Peyer's patch (tissue), 4 donors: ENCODE measurements around the gene MAP2K3. TPM values are rescaled to one million over a fixed set of nuclear protein-coding genes. Genes with fewer than 3 reads are reported as not detected.
"Not testable (repeated sequence)": the region's sequence is repeated elsewhere in the genome, so short reads cannot be mapped to it uniquely, and the experiment has no call there.

Experiments used
- DNase-seq, 3 donors: peaks; one replicate each; pipeline ENCODE4 v3.0.0-alpha.2; 2017 to 2019
- H3K27ac ChIP-seq, 4 donors: fragments of 200-600 bp; sonication (generic); one replicate each; pipeline ENCODE4 v1.5.1; 2016 to 2019
- H3K27me3 ChIP-seq, 2 donors: fragments of 200-600 bp; sonication (generic); one replicate each; pipeline ENCODE4 v1.5.1; 2019
- H3K36me3 ChIP-seq, 3 donors: fragments of 200-600 bp; sonication (generic); one replicate each; pipeline ENCODE4 v1.5.1; 2016 to 2019
- H3K4me1 ChIP-seq, 4 donors: fragments of 200-600 bp; sonication (generic); one replicate each; pipeline ENCODE4 v1.5.1; 2016 to 2019
- H3K4me3 ChIP-seq, 4 donors: fragments of 200-600 bp; sonication (generic); 1 replicate in 3 of 4; 2 replicates in 1 of 4; pipeline ENCODE4 v1.5.1; 2016 to 2019; ENCODE audit warnings: mild to moderate bottlenecking in 1 of 4
- H3K9me3 ChIP-seq, 4 donors: fragments of 200-600 bp; sonication (generic); one replicate each; pipeline ENCODE4 v1.5.1; 2016 to 2019; ENCODE audit warnings: mild to moderate bottlenecking in 1 of 4
- POLR2A ChIP-seq, 2 donors: fragments of 450-650 bp; IDR thresholded peaks; one replicate each; pipeline ENCODE4 v1.5.1; 2017; ENCODE audit warnings: antibody characterized with exemption in 2 of 2, mild to moderate bottlenecking in 2 of 2, moderate library complexity in 2 of 2
- total RNA-seq, 4 donors: library from RNA; depleted of rRNA; stranded (reverse); fragments of >200 nt; gene quantifications; one replicate each; pipeline ENCODE4 v1.1.0, GENCODE V29; 2016
- TF ChIP-seq, protein P1 (sequence below), 6 experiments: fragments of 450-650 bp in 4 of 6; fragments of 200-600 bp in 2 of 6; sonication (generic) in 1 of 6; IDR thresholded peaks; one replicate each; pipeline ENCODE4 v1.5.1; 2017 to 2019; ENCODE audit warnings: antibody characterized with exemption in 6 of 6, mild to moderate bottlenecking in 3 of 6, moderate library complexity in 1 of 6

Gene MAP2K3
- total RNA-seq, 4 donors from 2014 or later, result 54.5 to 133 (median 102) TPM

DNA sequence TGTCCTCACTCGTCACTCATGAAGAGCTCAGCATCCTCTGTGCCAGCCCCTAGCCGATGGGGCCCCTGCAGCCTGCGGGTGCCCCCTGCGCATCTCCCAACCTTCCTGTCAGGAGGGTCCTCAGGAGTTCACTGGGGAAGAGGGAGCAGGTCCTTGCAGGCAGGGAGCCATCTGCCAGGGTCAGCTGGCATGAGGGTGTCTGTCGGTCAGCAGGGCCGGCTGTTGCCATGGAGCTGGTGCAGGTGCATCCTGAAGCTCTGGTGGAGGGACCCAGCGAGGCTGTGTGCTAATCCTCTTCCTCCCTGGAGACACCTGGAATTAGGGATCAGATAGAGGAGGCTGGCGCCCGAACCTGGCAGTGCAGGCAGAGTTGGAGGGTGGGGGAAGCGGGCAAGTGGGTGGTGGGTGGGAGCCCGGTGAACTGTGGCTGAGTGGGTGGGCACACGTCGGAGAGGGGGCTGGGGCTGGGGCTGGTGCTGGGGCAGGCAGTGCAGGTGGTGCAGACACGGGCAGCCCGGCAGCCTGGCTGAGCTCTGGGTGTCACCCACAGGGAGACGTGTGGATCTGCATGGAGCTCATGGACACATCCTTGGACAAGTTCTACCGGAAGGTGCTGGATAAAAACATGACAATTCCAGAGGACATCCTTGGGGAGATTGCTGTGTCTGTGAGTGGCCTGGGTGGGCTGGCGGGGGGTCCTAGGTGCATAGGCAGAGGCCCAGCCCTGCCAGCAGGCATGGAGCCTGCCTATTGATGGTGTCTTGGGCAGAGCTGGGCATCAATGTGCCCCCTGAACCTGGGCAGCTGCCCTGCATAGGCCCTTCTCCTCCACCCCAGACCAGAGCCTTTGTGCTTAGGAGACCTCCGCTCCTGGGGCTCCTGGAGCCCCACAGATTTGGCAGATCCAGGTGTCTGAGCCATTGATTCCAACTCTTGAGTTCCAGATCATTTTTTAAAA, 17.4 kb downstream of the MAP2K3 start:
- Histone ChIP-seq H3K36me3 (peaks cover 0 to 89% (median 0%) of the 10 kb centered on the region in 3 donors), H3K4me3 (no peak overlapping the region), H3K4me1 (no peaks in the 10 kb centered on the region), H3K27me3 (no peaks in the 10 kb centered on the region), H3K27ac (no peak overlapping the region), H3K9me3 (no peaks in the 10 kb centered on the region)
- peak in 1 of 3 donors; percentile 50 for DNase-seq
- TF ChIP-seq POLR2A (IDR thresholded peaks at IDR 0.05), result no peak
- TF ChIP-seq, protein P1, sequence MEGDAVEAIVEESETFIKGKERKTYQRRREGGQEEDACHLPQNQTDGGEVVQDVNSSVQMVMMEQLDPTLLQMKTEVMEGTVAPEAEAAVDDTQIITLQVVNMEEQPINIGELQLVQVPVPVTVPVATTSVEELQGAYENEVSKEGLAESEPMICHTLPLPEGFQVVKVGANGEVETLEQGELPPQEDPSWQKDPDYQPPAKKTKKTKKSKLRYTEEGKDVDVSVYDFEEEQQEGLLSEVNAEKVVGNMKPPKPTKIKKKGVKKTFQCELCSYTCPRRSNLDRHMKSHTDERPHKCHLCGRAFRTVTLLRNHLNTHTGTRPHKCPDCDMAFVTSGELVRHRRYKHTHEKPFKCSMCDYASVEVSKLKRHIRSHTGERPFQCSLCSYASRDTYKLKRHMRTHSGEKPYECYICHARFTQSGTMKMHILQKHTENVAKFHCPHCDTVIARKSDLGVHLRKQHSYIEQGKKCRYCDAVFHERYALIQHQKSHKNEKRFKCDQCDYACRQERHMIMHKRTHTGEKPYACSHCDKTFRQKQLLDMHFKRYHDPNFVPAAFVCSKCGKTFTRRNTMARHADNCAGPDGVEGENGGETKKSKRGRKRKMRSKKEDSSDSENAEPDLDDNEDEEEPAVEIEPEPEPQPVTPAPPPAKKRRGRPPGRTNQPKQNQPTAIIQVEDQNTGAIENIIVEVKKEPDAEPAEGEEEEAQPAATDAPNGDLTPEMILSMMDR (IDR thresholded peaks at IDR 0.05), result no peak

DNA sequence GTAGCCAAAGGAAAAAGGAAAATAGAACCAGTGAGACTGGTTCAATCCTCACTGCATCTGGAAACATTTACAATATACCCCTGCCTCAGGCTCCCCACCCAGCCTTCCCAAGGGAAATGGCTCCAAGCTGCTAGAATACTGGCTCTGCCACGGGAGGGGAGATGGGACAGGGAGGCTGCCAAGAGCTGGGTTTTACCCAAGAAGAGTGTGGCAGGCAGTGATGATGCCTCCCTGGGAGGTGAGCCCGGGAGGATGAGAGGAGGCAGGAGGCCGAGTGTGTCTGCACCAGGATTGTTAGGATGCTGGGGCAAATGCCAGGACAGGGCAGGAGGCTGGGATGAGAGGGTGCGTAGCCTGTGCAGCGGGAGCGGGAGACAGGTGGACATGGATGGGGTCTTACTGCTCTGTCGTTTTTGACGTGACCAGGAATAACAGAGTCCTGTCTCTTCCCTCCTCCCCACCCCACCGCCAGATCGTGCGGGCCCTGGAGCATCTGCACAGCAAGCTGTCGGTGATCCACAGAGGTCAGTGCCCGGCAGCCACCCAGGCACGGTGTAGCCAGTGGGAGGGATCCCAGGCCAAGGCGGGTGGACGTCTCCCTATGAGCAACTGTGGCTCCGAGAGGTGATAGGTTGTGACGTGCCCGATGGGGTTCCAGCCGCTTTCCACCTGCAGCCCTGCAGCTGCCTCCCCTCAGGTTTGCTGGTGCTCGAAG, 18.4 kb downstream of the MAP2K3 start:
- Histone ChIP-seq H3K9me3 (no peaks in the 10 kb centered on the region), H3K4me1 (no peaks in the 10 kb centered on the region), H3K36me3 (peaks cover 0 to 93% (median 0%) of the 10 kb centered on the region in 3 donors), H3K4me3 (no peak overlapping the region), H3K27ac (no peak overlapping the region), H3K27me3 (no peaks in the 10 kb centered on the region)
- peak in 1 of 3 donors; percentile 51 for DNase-seq
- TF ChIP-seq, protein P1 (IDR thresholded peaks at IDR 0.05), result no peak
- no peak for TF ChIP-seq POLR2A (IDR thresholded peaks at IDR 0.05)

GRCh38 chr17:21303441-21304065, 19.0 kb downstream of the MAP2K3 start:
- no peaks in the 10 kb centered on the region for H3K4me1 ChIP-seq
- H3K27ac ChIP-seq, result no peak overlapping the region
- DNase-seq, result peak in 1 of 3 donors; percentile 42
- H3K4me3 ChIP-seq, result no peak overlapping the region
- no peaks in the 10 kb centered on the region for H3K9me3 ChIP-seq
- H3K27me3 ChIP-seq, result no peaks in the 10 kb centered on the region
- peaks cover 0 to 93% (median 0%) of the 10 kb centered on the region in 3 donors for H3K36me3 ChIP-seq
- TF ChIP-seq POLR2A (IDR thresholded peaks at IDR 0.05), result no peak
- TF ChIP-seq, protein P1 (IDR thresholded peaks at IDR 0.05), result no peak

GRCh38 chr17:21304091-21304490, 19.6 kb downstream of the MAP2K3 start:
- peaks cover 0 to 93% (median 0%) of the 10 kb centered on the region in 3 donors for H3K36me3 ChIP-seq
- TF ChIP-seq POLR2A (IDR thresholded peaks at IDR 0.05), result no peak
- TF ChIP-seq, protein P1 (IDR thresholded peaks at IDR 0.05), result no peak
- no peaks in the 10 kb centered on the region for H3K4me1 ChIP-seq
- DNase-seq, result peak in 2 of 3 donors; percentile 45 to 46
- H3K9me3 ChIP-seq, result peaks cover 0 to 2% (median 0%) of the 10 kb centered on the region in 4 donors
- no peaks in the 10 kb centered on the region for H3K27me3 ChIP-seq
- H3K27ac ChIP-seq, result no peak overlapping the region
- H3K4me3 ChIP-seq, result no peak overlapping the region

DNA sequence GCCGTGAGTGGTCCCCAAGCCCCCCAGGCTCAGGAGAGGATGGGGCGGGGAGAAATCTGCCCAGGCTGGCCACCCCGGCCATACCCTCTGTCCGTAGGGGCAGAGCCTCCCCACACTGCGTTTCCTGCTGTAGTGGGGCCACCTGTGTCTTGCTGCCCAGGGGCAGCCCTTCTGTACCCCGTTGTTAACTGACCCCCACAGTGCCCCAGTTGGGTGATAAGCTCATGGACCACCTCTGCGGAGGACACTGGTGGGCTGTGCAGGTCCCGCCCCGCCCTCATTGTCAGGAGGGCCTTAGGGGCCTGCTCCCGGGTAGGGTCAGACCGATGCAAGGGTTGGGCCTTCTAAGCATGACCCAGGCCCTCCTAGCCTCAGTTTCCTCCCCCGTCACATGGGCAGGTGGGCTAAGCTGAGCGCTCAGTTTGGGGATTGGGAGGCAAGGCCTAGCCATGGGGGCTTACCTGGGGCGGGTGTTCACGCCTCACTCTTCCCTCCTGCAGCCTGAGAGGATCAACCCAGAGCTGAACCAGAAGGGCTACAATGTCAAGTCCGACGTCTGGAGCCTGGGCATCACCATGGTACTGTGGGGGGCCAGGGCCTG, 20.1 kb downstream of the MAP2K3 start:
- H3K27me3 ChIP-seq, H3K4me3 ChIP-seq, H3K27ac ChIP-seq, H3K9me3 ChIP-seq, H3K4me1 ChIP-seq: not testable (repeated sequence)
- DNase-seq, result peak in 2 of 3 donors; percentile 43 to 45
- H3K36me3 ChIP-seq, result peaks cover 0 to 93% (median 0%) of the 10 kb centered on the region in 3 donors

DNA sequence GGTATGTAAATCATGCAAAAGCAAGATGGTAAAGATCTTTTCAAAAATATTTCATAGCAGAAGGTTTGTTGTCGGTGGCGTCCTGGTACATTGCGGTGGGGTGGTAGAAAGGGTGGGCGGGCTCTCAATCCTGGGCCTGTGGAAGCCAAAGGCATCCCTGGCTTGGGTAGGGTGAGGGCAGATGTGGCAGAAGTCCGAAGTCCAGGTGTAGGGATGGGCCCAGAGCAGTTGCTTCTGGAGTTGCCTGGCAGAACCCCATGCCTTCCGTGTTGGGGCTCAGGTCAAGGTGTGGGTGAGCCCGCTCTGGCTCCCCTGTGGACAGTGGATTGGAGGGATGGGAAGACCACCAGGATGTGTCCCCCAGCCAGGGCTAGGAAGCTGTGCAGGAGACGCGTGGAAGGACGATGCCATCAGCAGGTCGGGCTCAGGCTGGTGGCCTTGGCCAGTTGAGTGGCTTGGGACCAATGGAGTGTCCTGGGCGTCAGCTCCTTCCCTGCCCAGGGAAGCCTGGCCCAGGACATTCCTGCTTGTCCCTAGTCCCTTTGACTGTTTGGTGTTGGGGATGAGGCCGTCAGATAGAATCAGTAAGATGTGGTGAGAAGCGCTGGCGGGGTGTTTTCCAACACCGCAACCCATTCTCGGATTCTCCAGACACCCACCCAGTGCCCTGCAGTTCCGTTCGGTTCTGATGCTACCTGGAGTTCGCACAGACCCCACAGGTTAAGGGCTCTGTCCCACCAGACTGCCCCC, 21.1 kb downstream of the MAP2K3 start:
- peak in 2 of 3 donors; percentile 48 to 49 for DNase-seq
- not testable (repeated sequence) for H3K4me1 ChIP-seq, H3K9me3 ChIP-seq, H3K27ac ChIP-seq, H3K27me3 ChIP-seq, H3K4me3 ChIP-seq
- H3K36me3 ChIP-seq, result peaks cover 0 to 91% (median 0%) of the 10 kb centered on the region in 3 donors

GRCh38 chr17:21306611-21307272, 22.2 kb downstream of the MAP2K3 start:
- H3K36me3 ChIP-seq, result peaks cover 0 to 80% (median 0%) of the 10 kb centered on the region in 3 donors
- not testable (repeated sequence) for H3K4me3 ChIP-seq
- DNase-seq, result peak in 1 of 3 donors; percentile 29

DNA sequence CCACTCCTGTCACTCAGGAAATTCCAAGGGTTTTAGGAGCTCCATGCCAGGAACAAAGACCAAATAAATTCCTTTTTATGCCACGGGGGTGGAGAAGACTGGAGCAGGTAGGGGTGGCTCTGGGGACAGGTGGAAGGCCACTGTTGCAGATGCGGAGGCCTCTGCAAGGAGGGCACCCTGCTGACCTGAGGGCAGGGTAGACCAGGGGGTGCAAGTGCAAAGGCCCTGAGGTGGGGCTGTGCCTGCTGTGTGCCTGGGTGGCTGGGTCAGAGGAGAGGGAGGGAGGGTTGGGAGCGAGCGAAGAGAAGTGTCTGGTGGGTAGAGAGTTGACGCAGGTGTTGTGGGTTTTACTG, 22.7 kb downstream of the MAP2K3 start:
- not testable (repeated sequence) for H3K27ac ChIP-seq, H3K9me3 ChIP-seq, H3K4me1 ChIP-seq, H3K27me3 ChIP-seq, DNase-seq, H3K4me3 ChIP-seq
- peaks cover 0 to 79% (median 0%) of the 10 kb centered on the region in 3 donors for H3K36me3 ChIP-seq

More at GRCh38 chr17:21306611-21307272, 22.2 kb downstream of the MAP2K3 start:
- H3K27me3 ChIP-seq, H3K9me3 ChIP-seq, H3K4me1 ChIP-seq, H3K27ac ChIP-seq: not testable (repeated sequence)
